HG02852 (cell line): ENCODE data around the gene PCK2.

Experiments used
- ATAC-seq: cut with Tn5 transposase; IDR thresholded peaks from one replicate; pipeline ENCODE4 v1.9.1; 2021; ENCODE audit warnings: mild to moderate bottlenecking, moderate library complexity; ENCODE audit not compliant: unreplicated experiment

Gene PCK2

GRCh38 chr14:24074625-24075484 is 19.3 kb upstream of the PCK2 start:
- ATAC-seq: no peak

GRCh38 chr14:24075485-24076301 is 18.4 kb upstream of the PCK2 start:
- no peak for ATAC-seq

- ATAC-seq: no peak
These were observed 17.9 kb upstream of the PCK2 start for GRCh38 chr14:24076302-24076601.

- ATAC-seq: no peak
These were observed 17.0 kb upstream of the PCK2 start for GRCh38 chr14:24077086-24077485.

GRCh38 chr14:24078146-24078545 is 16.0 kb upstream of the PCK2 start:
- no peak for ATAC-seq

GRCh38 chr14:24079491-24080141 is 14.5 kb upstream of the PCK2 start:
- no peak for ATAC-seq

- no peak for ATAC-seq
These were observed 14.0 kb upstream of the PCK2 start for GRCh38 chr14:24080142-24080530.

- ATAC-seq: peak; percentile 90
These were observed 13.0 kb upstream of the PCK2 start for GRCh38 chr14:24080888-24081738.

GRCh38 chr14:24081739-24082211 is 12.3 kb upstream of the PCK2 start:
- no peak for ATAC-seq

GRCh38 chr14:24082411-24083080 is 11.6 kb upstream of the PCK2 start:
- ATAC-seq: no peak

- no peak for ATAC-seq
These were observed 10.6 kb upstream of the PCK2 start for GRCh38 chr14:24083462-24083861.

- no peak for ATAC-seq
These were observed 9.7 kb upstream of the PCK2 start for GRCh38 chr14:24084440-24084839.

- no peak for ATAC-seq
These were observed 8.9 kb upstream of the PCK2 start for GRCh38 chr14:24085215-24085614.

GRCh38 chr14:24086193-24086955 is 7.7 kb upstream of the PCK2 start:
- no peak for ATAC-seq

GRCh38 chr14:24087004-24087403 is 7.1 kb upstream of the PCK2 start:
- ATAC-seq: no peak

GRCh38 chr14:24088095-24088494 is 6.0 kb upstream of the PCK2 start:
- no peak for ATAC-seq

GRCh38 chr14:24089890-24090289 is 4.2 kb upstream of the PCK2 start:
- no peak for ATAC-seq

GRCh38 chr14:24092110-24092504 is 2.0 kb upstream of the PCK2 start:
- ATAC-seq: no peak

GRCh38 chr14:24092505-24093206 is 1.5 kb upstream of the PCK2 start:
- ATAC-seq: no peak
